Measurements from ENCODE around the gene VAMP8.

DNA sequence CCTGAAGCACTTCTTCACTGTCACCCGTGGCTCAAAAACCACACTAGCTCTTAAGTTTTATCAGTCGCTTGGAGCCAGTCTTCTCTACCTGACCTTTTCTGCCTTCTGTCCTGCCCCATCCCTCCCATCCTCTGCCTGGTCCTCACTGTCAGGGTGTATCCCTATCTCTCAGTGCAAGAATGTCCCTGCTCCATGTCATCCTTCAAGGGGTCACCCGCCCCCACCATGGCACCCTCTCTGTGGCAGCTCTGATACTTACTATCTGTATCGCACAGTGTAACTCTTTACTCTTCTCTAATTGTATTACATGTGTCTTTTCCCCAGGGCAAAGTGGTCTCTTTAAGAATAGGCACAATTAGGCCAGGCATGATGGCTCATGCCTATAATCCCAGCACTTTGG is 11.3 kb downstream of the VAMP8 start:
- TF ChIP-seq, protein P1, sequence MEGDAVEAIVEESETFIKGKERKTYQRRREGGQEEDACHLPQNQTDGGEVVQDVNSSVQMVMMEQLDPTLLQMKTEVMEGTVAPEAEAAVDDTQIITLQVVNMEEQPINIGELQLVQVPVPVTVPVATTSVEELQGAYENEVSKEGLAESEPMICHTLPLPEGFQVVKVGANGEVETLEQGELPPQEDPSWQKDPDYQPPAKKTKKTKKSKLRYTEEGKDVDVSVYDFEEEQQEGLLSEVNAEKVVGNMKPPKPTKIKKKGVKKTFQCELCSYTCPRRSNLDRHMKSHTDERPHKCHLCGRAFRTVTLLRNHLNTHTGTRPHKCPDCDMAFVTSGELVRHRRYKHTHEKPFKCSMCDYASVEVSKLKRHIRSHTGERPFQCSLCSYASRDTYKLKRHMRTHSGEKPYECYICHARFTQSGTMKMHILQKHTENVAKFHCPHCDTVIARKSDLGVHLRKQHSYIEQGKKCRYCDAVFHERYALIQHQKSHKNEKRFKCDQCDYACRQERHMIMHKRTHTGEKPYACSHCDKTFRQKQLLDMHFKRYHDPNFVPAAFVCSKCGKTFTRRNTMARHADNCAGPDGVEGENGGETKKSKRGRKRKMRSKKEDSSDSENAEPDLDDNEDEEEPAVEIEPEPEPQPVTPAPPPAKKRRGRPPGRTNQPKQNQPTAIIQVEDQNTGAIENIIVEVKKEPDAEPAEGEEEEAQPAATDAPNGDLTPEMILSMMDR (IDR thresholded peaks at IDR 0.05; ENCODE audit: insufficient read depth, low read length, poor library complexity, severe bottlenecking) = no peak
- TF ChIP-seq EZH2phosphoT487 (conservative IDR thresholded peaks at IDR 0.05; ENCODE audit: low read length) = no peak
